H9 (cell line): Measurements from ENCODE around the gene LMLN. TPM values are rescaled to one million over a fixed set of nuclear protein-coding genes. Genes with fewer than 3 reads are reported as not detected.

Experiments used
- DNase-seq: peaks from one replicate; pipeline ENCODE4 v3.0.0-alpha.2; 2017
- H2AFZ ChIP-seq: one replicate; pipeline ENCODE4 v1.6.1; 2013; ENCODE audit warnings: mild to moderate bottlenecking, low read length, control low read depth, moderate library complexity
- H2AK5ac ChIP-seq: 2 replicates; pipeline ENCODE4 v1.6.1; 2013; ENCODE audit warnings: low read length, control low read depth, mixed read lengths; ENCODE audit not compliant: insufficient read length
- H2BK120ac ChIP-seq: one replicate; pipeline ENCODE4 v1.6.1; 2013; ENCODE audit warnings: low read depth, mild to moderate bottlenecking, low read length, control low read depth, inconsistent platforms; ENCODE audit not compliant: poor library complexity, severe bottlenecking
- H2BK12ac ChIP-seq: 2 replicates; pipeline ENCODE4 v1.6.1; 2013; ENCODE audit warnings: low read length, control low read depth, mixed read lengths, low read depth; ENCODE audit not compliant: insufficient read length
- H2BK15ac ChIP-seq: 2 replicates; pipeline ENCODE4 v1.6.1; 2013; ENCODE audit warnings: low read depth, low read length, control low read depth
- H2BK20ac ChIP-seq: one replicate; pipeline ENCODE4 v1.6.1; 2013; ENCODE audit warnings: low read depth, mild to moderate bottlenecking, low read length, control low read depth, inconsistent platforms; ENCODE audit not compliant: poor library complexity, severe bottlenecking
- H2BK5ac ChIP-seq: 2 replicates; pipeline ENCODE4 v1.6.1; 2013; ENCODE audit warnings: low read length, control low read depth, mixed read lengths; ENCODE audit not compliant: insufficient read length
- H3K14ac ChIP-seq: 2 replicates; pipeline ENCODE4 v1.6.1; 2013; ENCODE audit warnings: low read length, control low read depth; ENCODE audit not compliant: insufficient read depth
- H3K18ac ChIP-seq: 2 replicates; pipeline ENCODE4 v1.6.1; 2013; ENCODE audit warnings: low read depth, mild to moderate bottlenecking, mixed read lengths, low read length, control low read depth; ENCODE audit not compliant: insufficient read length
- H3K23ac ChIP-seq: 2 replicates; pipeline ENCODE4 v1.6.1; 2013; ENCODE audit warnings: low read length, control low read depth, mixed read lengths, low read depth; ENCODE audit not compliant: insufficient read length
- H3K23me2 ChIP-seq: 2 replicates; pipeline ENCODE4 v1.6.1; 2013; ENCODE audit warnings: low read depth, mild to moderate bottlenecking, mixed read lengths, low read length, control low read depth; ENCODE audit not compliant: insufficient read length, poor library complexity, severe bottlenecking
- H3K27ac ChIP-seq: 2 replicates; pipeline ENCODE4 v1.5.1; 2013; ENCODE audit warnings: low read length, control low read depth, mixed read lengths, low read depth; ENCODE audit not compliant: insufficient read length
- H3K27me3 ChIP-seq: 2 replicates; pipeline ENCODE4 v1.6.1; 2013; ENCODE audit warnings: low read length, control low read depth, inconsistent platforms; ENCODE audit not compliant: insufficient read depth
- H3K4ac ChIP-seq: 2 replicates; pipeline ENCODE4 v1.6.1; 2013; ENCODE audit warnings: low read depth, mild to moderate bottlenecking, control low read depth, inconsistent platforms, low read length, moderate library complexity
- H3K4me1 ChIP-seq: 2 replicates; pipeline ENCODE4 v1.6.1; 2013; ENCODE audit warnings: low read length, control low read depth, inconsistent platforms; ENCODE audit not compliant: insufficient read depth
- H3K4me2 ChIP-seq: 2 replicates; pipeline ENCODE4 v1.6.1; 2013; ENCODE audit warnings: low read length, control low read depth, mixed read lengths; ENCODE audit not compliant: insufficient read length, insufficient read depth
- H3K56ac ChIP-seq: 2 replicates; pipeline ENCODE4 v1.6.1; 2013; ENCODE audit warnings: low read depth, mild to moderate bottlenecking, mixed read lengths, low read length, control low read depth; ENCODE audit not compliant: insufficient read length
- H3K79me1 ChIP-seq: 2 replicates; pipeline ENCODE4 v1.6.1; 2013; ENCODE audit warnings: low read depth, mild to moderate bottlenecking, moderate library complexity, low read length, control low read depth, inconsistent platforms; ENCODE audit not compliant: insufficient read depth, poor library complexity, severe bottlenecking
- H3K79me2 ChIP-seq: 2 replicates; pipeline ENCODE4 v1.6.1; 2013; ENCODE audit warnings: low read length, control low read depth, inconsistent platforms; ENCODE audit not compliant: insufficient read depth
- H3K9ac ChIP-seq: 2 replicates; pipeline ENCODE4 v1.6.1; 2013; ENCODE audit warnings: low read length, control low read depth, mixed read lengths; ENCODE audit not compliant: insufficient read length; ENCODE audit errors: extremely low read depth
- H3K9me3 ChIP-seq: one replicate; pipeline ENCODE4 v1.6.1; 2013; ENCODE audit warnings: low read depth, low read length, inconsistent platforms; ENCODE audit not compliant: control insufficient read depth
- H3T11ph ChIP-seq: one replicate; pipeline ENCODE4 v1.6.1; 2013; ENCODE audit warnings: mild to moderate bottlenecking, low read length, control low read depth, inconsistent platforms
- H4K20me1 ChIP-seq: one replicate; pipeline ENCODE4 v1.6.1; 2013; ENCODE audit not compliant: control insufficient read depth, insufficient read length, insufficient read depth
- H4K5ac ChIP-seq: 2 replicates; pipeline ENCODE4 v1.6.1; 2013; ENCODE audit warnings: low read depth, mild to moderate bottlenecking, mixed read lengths, low read length, control low read depth; ENCODE audit not compliant: insufficient read length
- H4K8ac ChIP-seq: replicated peaks from 2 replicates; pipeline ENCODE4 v1.6.1; 2013; ENCODE audit warnings: low read length, control low read depth, mixed read lengths, low read depth; ENCODE audit not compliant: insufficient read length
- H4K91ac ChIP-seq: 2 replicates; pipeline ENCODE4 v1.6.1; 2013; ENCODE audit warnings: low read depth, mild to moderate bottlenecking, moderate library complexity, mixed read lengths, low read length, control low read depth; ENCODE audit not compliant: insufficient read length
- H3K27ac Mint-ChIP-seq, 3 experiments: 2 replicates in 2 of 3; 3 replicates in 1 of 3; pipeline ENCODE4 v1.8.0; 2020 to 2021; ENCODE audit warnings: mixed read lengths in 3 of 3, mild to moderate bottlenecking in 1 of 3, moderate library complexity in 1 of 3
- H3K27me3 Mint-ChIP-seq: 2 replicates; pipeline ENCODE4 v1.8.0; 2021; ENCODE audit warnings: low read depth, mild to moderate bottlenecking, moderate library complexity, mixed read lengths
- H3K36me3 Mint-ChIP-seq, 3 experiments: 2 replicates in 2 of 3; 3 replicates in 1 of 3; pipeline ENCODE4 v1.8.0; 2020 to 2021; ENCODE audit warnings: low read depth in 3 of 3, mixed read lengths in 3 of 3; ENCODE audit not compliant: insufficient read depth in 1 of 3
- H3K4me1 Mint-ChIP-seq, 2 experiments: 2 replicates each; pipeline ENCODE4 v1.8.0; 2020; ENCODE audit warnings: mixed read lengths in 2 of 2
- H3K4me3 Mint-ChIP-seq, 2 experiments: 2 replicates in 1 of 2; 3 replicates in 1 of 2; pipeline ENCODE4 v1.8.0; 2020 to 2021; ENCODE audit warnings: mild to moderate bottlenecking in 2 of 2, mixed read lengths in 2 of 2, moderate library complexity in 1 of 2
- H3K9me3 Mint-ChIP-seq, 2 experiments: 2 replicates in 1 of 2; 3 replicates in 1 of 2; pipeline ENCODE4 v1.8.0; 2020; ENCODE audit warnings: mild to moderate bottlenecking in 2 of 2, mixed read lengths in 2 of 2, moderate library complexity in 1 of 2
- WGBS: extraction: QIAGEN DNeasy Blood & Tissue Kit; methylation state at CpG from one replicate; pipeline ENCODE4 v1.1.7; 2013; ENCODE audit warnings: missing lambda C conversion rate, low lambda C conversion rate, mixed read lengths; ENCODE audit not compliant: insufficient read length; ENCODE audit errors: extremely low coverage; 5-methylcytosine and 5-hydroxymethylcytosine counted together
- total RNA-seq: library from RNA; stranded (reverse); gene quantifications from 2 replicates; pipeline ENCODE4 v1.2.1, GENCODE V29; 2021
- TF ChIP-seq, protein P1 (sequence below): fragments of 200-600 bp; sonication (generic); conservative IDR thresholded peaks from 3 replicates; pipeline ENCODE4 v1.8.0; 2021; ENCODE audit warnings: antibody characterized with exemption, mild to moderate bottlenecking

Gene LMLN
- total RNA-seq, 1 experiment from 2014 or later, result 3.8 TPM

DNA sequence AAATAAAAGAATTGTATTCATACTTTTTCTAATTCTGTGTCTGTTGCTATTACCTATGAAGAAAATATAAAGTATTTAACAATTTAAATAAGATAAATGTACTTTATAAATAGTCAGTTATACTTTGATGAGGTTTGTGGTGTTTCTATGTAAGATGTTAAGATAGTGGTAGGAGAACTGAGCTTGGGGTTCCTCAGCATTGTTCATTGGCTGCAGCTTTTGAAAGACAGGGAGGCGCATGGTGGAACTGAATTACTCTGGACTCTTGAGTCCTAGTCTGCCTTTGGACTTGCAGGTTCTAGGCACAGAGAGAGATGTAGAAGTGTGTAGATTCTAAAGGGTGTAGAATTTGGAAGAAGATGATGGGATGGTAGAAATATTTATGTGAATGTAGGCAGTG, 23.1 kb downstream of the LMLN start:
- H2BK20ac ChIP-seq, result no peak overlapping the region
- H3K36me3 Mint-ChIP-seq, result no peaks in the 10 kb centered on the region; a peak in 1 of 7 replicates
- TF ChIP-seq, protein P1, sequence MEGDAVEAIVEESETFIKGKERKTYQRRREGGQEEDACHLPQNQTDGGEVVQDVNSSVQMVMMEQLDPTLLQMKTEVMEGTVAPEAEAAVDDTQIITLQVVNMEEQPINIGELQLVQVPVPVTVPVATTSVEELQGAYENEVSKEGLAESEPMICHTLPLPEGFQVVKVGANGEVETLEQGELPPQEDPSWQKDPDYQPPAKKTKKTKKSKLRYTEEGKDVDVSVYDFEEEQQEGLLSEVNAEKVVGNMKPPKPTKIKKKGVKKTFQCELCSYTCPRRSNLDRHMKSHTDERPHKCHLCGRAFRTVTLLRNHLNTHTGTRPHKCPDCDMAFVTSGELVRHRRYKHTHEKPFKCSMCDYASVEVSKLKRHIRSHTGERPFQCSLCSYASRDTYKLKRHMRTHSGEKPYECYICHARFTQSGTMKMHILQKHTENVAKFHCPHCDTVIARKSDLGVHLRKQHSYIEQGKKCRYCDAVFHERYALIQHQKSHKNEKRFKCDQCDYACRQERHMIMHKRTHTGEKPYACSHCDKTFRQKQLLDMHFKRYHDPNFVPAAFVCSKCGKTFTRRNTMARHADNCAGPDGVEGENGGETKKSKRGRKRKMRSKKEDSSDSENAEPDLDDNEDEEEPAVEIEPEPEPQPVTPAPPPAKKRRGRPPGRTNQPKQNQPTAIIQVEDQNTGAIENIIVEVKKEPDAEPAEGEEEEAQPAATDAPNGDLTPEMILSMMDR, result no peak
- WGBS, result no CpG with 5 or more reads among the region's 1 CpG
- no peak overlapping the region for H3K4ac ChIP-seq
- H4K91ac ChIP-seq, result no peak overlapping the region
- no peak overlapping the region for H2BK15ac ChIP-seq
- no peaks in the 10 kb centered on the region for H3K9me3 ChIP-seq
- DNase-seq, result no peak
- H4K20me1 ChIP-seq, result no peaks in the 10 kb centered on the region
- H3K27ac Mint-ChIP-seq, result no peak overlapping the region
- no peak overlapping the region for H3K4me3 Mint-ChIP-seq
- H3K56ac ChIP-seq, result no peak overlapping the region
- no peaks in the 10 kb centered on the region for H3K27me3 Mint-ChIP-seq
- no peaks in the 10 kb centered on the region for H3K4me1 ChIP-seq
- H3K27me3 ChIP-seq, result no peaks in the 10 kb centered on the region
- H2BK12ac ChIP-seq, result no peak overlapping the region
- H2BK5ac ChIP-seq, result no peak overlapping the region
- H3T11ph ChIP-seq, result no peak overlapping the region
- H3K4me2 ChIP-seq, result no peak overlapping the region
- H3K23ac ChIP-seq, result no peak overlapping the region
- H3K79me1 ChIP-seq, result no peaks in the 10 kb centered on the region
- no peaks in the 10 kb centered on the region for H3K23me2 ChIP-seq
- no peaks in the 10 kb centered on the region for H3K4me1 Mint-ChIP-seq
- H3K9me3 Mint-ChIP-seq, result no peaks in the 10 kb centered on the region
- no peak overlapping the region for H4K8ac ChIP-seq
- H3K14ac ChIP-seq, result no peak overlapping the region
- H3K79me2 ChIP-seq, result no peaks in the 10 kb centered on the region
- no peak overlapping the region for H2BK120ac ChIP-seq
- no peak overlapping the region for H2AFZ ChIP-seq
- H2AK5ac ChIP-seq, result no peak overlapping the region
- H3K27ac ChIP-seq, result no peak overlapping the region
- no peak overlapping the region for H3K9ac ChIP-seq
- H4K5ac ChIP-seq, result no peak overlapping the region
- H3K18ac ChIP-seq, result no peak overlapping the region
